ENCODE data around the gene MACROD1.

The MACROD1 gene

DNA sequence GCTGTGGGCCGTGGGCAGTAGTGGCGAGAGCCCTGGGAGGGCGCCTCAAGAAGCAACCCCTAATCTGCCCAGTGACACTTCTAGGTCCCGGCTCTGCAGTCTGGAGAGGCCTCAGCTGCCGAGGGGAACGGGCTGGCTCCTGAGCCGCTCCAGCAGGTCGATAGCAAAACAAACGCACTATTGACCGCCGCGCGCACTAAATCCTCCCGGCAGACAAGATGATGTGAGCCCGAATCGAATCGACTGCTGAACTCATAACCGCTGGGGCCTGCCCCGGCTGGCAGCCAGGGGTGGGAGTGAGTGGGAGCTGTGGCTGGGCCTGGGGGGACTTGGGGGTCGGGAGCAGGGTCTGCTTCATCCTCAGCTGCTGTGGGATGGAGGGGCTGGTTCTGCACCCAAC, 94.1 kb downstream of the MACROD1 start:
- no peak for DNase-seq

DNA sequence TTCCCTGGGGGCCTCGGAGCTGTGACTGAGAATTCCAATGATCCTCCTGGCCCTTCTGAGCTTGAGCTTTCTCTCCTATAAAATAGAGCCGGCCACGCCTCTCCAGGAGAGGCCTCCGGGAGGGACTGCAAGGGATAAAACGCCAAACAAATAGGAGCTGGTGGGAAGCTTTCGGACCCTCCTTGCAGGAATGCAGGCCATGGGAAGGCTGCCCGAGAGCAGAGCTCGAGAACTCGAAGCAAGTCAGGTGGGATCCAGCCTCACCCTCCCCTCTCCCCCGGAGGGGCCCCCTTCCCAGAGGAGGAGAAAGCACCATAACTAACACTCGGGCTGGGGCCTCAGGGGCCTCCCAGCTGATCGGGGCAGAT, 95.6 kb downstream of the MACROD1 start:
- no peak for DNase-seq

DNA sequence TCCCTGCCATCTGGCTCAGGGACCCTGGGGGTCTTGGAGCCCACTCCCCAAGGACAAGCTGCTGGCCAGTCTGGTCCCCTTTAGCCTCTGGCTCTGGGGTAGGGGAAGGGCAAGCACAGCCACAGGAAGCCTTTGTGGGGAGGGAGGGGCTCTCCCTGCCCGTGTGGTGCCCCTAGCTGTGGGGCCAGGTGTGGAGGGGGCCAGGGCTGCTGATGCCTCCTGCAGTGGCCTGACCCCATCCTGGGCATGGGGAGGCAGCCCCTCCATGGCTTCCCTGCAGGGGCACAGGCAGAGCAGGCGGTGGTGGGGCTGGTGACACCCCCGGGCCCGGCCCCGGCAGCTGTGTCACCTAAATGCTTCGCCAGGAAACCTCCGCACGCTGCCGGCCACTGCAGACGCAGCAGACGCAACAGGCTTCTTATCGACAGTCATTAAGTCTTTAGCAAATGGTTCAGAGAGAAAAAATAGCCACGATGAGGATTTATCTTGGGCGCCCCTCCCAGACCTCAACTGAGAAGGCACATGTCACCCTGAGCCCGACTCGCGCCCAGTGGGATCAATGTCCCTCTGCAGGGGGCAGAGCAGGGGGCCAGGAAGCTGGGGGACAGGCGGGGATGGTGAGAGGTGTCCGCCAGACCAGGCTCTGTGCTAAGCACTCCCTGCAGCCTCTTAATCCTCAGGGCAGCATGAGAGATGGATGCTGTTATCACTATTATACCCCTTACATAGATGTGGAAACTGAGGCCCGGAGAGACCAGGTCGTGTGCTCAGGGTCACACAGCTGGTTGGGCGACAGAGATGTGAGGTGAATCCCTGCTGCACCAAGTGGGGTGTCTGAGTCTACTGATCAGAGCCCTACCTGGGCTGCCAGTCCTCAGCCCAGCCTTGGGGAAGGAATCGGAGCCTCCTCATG, 96.3 kb downstream of the MACROD1 start:
- DNase-seq = no peak

DNA sequence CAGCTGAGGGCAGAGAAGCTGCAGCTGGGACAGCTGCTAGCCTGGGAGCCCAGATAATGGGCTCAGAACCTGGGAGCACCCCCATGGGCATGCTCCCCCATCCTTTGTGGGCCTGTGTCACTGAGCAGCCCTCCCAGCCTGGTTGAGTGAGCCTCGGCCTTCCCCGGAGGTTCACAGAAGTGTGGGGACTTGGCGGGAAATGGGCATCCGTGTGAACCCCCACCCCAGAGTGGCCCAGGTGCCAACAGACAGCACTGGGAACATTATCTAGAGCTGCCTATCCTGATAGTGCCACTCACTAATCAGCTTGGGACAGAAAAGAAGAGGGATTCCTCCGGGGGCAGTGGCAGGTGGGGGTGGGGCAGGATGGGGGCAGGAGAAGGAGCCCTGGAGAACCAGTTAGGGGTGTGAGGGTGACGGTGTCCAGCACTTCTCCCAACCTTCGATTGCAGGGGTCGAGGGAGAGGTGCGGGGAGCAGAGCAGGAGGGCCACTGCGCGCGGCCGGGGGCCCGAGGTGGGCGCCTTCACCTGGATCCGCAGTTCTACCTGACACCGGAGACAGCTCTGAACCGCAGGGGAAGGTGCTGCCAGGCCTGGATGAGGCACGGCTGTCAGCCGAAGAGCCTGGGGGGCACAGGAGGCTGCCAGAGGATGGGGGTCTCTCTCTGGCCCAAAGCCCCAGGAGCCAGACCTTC, 97.1 kb downstream of the MACROD1 start:
- no peak for DNase-seq

DNA sequence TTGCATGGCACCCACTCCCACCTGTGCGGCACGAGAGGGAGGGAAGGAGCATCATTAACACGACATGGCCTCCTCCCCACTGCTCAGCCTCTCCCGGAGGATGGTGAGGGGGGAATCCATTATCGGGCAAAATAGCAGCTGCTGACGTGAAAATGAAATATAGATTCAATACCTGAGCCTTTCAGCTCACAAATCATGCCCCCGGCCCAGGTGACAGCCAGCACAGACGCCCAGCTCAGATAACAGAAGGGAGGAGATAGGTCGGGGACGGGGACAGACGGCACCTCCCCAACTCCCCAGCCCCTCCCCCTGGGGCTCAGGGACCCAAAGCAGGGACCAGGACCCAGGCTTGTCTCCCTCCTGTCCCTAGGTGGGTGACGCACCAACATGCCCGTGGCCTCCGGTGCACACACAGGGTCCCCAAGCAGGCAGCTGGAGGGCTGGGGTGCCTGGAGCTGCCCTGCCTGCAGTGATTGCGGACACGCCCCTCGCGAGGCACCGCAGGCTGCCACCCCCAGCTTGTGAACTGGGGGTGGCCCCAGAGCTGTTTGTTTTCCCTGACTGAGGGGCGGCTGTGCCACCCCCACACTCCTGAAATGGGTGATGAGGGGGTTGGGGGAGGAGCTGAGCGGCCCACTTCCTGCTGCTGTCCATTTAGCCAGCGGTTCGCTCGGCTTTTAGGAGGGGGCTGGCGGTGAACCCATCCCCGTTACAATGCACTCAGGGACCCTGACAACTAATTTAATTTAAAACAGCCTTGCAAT, 98.5 kb downstream of the MACROD1 start:
- DNase-seq = no peak

DNA sequence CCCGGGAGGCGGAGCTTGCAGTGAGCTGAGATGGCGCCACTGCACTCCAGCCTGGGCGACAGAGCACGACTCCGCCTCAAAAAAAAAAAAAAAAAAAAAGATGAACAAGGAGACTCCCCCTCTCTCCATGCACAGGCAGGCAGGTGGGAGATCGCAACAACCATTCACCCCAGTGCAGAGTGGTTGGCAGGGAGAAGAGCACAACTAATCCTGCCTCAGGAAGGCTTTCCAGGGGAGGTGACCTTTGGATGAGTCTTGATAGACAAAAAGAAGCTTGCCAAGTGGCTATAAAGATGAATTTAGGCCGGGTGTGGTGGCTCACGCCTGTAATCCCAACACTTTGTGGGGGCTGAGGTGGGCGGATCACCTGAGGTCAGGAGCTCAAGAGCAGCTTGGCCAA, 100.2 kb downstream of the MACROD1 start:
- DNase-seq = no peak

DNA sequence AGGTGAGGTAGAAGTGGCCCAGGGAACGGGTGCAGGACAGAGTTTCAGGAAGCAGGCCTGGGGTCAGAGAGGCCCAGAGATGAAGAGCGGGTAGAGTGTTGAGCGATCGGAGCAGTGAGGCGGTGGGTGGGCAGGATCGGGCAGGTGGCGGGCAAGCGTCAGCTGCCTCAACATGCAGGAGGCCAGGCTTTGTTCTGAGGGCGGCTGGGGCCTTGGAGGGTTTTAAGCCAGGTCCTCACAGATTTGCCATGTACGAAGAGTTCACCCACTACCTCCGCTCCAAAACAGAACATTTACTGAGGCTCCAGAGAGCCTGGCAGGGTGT, 100.8 kb downstream of the MACROD1 start:
- no peak for DNase-seq

DNA sequence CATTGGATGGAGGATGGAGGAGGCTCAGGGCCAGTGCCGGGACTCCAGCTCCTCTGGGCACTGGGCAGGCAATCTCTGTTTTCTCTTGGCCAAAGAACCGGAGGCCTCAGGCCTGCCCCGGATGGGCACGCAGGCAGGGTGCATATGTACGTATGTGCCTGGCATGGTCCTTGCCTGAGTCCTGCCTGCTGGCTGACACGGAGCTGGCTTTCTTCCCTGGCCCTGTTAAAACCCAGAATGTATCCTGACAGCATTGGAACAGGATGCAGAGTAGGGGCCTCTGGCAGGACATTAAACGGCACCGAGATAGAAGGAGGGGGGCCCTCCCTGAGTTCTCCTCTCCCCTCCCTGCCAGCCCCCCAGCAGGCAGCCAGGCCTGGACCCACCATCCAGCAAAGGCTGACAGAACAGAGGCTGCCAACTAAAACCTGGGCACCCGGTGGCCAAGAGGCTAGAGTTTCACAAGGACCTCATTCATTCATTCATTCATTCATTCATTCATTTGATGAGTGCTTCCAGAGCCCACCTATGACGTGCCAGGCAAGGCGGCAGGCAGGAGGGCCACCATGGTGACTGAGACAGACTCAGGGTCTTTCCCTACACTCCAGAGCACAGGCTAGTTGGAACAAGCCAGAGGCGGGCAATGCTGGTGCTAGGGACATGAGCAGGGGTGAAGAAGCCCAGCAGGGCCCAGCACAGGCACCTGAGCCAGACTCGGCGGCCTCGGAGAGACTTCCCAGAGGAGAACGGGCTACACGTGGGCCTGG, 101.4 kb downstream of the MACROD1 start:
- DNase-seq = no peak

DNA sequence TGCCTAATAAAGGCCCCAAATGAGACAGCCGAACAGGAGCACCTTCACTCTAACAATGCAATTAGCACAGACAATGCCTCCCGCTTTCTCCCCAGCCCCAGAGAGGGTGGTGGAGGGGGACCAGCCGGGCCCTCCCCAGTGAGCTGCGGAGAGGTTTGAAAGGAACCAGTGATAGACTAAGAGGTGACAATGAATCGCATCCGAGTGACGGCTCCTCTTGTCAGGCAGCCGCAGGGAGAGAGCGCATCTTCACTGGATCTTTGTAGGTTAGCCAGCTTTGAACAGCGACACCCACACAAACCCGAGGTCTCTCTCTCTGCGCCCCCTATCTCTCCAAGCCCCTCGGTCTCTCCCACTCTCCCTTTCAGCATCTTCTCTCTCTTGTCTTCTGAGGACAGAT, 102.1 kb downstream of the MACROD1 start:
- DNase-seq = no peak

DNA sequence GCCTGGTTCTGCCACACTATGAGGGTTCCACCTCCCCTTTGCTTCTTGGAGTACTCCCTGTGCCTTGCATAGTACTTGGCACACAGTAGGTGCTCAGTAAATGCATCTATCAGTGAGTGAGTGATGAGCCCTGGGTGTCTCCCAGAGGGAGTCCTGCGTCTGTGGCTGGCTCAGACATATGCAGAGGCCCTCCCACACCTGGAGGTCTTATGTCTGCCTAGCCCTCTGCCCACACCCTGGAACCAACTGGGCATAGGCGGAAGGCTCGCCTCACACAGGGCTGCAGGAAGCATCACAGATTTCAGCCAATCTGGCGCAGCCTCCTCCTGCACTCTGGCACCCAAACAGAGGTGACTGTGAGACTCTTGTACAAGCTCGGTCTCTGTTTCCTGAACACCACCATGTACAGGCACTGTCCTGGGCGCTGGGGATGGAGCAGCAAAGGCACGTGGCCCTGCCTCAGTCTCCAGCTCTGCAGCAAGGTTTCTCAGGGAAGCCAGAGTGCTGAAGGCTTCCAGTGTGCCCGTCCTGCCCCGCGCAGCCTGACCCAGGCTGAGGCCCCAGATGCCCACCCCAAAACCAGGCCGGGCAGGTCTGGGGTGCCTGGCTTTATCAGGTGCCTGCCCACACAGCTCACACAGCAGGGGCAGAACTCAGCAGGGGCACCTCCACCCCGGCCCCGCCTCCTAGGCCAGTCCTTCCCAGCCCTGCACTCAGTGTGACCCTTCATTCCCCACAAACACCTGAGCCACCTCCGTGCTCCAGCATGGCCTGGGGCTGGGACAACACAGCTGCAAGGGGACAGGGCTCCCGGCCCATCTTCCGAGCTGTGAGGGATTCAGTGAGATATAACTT, 103.5 kb downstream of the MACROD1 start:
- DNase-seq = no peak

DNA sequence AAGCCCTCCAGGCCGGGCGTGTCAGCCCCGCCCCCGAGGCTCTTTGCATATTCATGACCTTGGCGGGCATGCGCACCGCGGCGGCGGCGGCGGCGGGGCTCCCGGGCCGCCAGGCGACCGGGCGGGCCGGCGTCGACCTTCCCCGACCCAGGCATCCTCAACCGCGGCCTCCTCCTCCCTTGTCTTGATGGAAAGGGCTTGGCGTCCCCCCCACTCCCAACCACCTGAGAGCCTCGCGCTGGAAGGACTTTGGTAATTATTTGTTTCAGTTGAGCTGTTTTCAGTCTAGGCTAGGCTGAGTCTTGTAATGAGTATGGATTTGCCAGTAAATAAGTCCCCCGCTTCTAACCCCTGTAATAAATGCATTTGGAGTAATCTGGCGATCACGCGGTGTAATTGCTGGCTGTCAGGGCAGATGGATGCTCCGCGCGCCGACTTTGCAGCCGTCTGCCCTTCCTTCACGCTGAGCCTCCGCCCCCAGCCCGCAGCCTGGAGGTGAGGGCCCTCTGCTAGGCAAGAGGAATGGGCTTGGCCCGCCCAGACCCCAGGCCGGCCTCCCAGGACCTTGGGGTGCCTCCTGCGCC, 105.0 kb downstream of the MACROD1 start:
- DNase-seq = peak; percentile 80

DNA sequence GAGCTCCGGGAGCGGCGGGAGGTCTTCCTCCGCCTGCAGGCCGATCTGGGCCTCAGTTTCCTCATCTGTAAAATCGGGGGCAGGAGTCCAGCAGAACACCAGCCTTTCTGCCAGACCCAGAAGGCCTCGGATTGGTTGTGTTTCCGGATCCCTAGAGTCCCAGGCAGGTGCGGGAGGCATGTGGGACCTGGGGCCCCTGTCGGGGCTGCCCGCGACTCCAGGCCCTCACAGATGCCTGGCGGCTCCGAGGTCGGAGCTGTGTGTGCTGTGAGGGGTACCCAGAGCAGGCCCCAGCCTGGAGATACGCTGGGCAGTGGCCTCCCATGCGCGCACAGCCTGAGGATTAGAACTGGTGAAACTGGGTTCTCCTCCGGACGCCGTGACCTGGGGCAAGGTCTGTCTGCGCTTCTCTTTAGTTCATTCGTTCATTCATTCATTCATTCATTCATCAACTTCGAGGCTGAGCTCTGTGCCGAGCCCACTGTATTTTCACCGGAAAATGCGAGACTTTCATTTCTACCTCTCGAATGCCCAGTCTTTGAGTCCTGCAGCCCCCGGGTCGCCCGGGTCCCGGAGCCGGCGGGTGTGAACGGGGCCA, 105.6 kb downstream of the MACROD1 start:
- DNase-seq = no peak

DNA sequence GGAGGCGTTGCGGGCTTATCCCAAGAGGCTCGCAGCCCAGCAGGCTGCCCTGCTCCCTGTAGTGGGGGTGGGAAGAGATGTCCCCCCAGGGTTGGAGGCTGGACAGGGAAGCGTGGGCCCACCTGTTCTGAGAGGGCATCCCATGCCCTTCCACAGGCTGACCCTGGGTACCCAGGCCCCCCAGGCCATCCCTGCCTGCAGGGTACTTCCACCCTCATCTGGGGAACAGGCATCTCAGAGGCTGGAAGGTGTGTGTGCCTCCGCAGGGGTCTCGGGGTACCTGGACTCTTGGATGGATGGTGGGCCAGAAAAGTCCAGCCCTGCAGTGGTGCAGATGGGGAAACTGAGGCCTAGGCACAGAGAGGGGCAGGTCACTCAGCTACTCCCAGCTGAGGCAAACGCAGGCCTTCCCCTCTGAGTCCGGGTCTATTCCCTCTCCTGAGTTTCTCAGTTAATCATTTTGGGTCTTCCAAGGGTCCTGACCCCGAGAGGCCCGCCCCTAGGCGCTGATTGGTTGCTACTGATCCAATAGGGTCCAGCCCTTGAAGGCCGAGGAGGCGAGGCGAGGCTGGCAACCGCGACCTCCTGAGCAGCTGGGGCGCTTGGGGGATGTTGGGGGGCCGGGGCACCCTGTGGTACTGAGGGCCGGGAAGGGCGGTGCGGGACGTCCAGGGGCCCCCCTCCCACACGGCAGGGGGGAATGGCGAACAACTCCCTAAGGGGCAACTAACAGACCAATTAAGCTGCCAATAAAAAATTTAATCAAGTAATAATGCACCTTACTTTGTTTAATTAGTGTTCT, 106.4 kb downstream of the MACROD1 start:
- DNase-seq = no peak

DNA sequence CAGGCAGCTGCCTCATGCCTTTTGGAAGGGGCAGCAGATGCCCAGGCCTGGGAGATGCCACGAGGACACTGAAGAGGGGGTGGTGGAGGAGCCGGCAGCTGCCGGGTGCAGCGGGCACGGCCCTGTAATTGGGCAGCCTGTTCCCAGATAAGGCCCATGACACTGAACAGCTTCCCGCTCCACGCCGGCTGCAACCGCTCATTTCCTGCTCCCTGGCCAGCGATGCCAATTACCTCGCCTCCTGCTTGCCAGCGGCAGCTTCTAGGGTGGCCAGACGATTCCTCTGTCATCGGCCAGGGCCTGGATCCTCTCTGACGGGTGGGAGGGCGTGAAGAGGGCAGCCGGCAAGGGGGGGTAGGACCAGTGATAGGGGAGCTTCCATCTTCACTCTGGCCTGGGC, 107.4 kb downstream of the MACROD1 start:
- no peak for DNase-seq

DNA sequence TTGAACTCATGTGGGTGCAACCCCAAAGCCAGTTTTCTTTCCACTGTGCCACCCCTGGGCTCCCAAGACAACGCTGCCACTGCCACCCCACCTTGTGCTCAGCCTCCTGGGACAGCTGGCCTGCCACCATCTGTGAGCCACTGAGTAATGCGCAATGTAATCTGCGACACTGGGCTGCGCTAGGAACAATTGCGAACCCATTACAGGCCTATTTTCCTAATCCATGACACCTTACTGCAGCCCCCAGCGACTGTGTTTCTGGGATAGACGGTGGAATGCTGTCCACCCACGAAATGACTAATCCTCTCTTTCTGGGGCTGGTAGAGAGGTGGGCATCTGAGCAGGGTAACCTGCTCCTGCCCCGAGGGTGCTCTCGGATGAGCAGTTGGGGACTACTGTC, 108.0 kb downstream of the MACROD1 start:
- no peak for DNase-seq

DNA sequence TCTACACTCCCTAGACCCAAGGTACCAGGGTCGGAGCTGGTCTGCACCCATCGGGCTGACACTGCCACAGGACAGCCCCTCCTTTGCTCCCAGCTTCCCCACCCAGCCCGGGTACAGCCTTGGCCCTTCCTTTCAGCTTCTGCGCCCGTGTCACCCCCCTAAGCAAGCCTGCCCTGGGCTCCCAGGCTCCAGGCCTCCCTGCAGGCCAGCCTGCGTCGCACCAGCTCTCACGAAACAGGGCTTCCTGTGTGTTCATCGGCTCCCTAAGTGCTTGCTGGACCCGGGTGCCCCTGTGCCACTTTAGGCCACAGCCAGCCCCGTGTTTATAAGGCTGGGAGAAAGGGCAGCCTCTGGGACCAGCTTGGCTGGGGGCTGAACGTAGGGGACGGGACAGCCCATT, 109.1 kb downstream of the MACROD1 start:
- no peak for DNase-seq

DNA sequence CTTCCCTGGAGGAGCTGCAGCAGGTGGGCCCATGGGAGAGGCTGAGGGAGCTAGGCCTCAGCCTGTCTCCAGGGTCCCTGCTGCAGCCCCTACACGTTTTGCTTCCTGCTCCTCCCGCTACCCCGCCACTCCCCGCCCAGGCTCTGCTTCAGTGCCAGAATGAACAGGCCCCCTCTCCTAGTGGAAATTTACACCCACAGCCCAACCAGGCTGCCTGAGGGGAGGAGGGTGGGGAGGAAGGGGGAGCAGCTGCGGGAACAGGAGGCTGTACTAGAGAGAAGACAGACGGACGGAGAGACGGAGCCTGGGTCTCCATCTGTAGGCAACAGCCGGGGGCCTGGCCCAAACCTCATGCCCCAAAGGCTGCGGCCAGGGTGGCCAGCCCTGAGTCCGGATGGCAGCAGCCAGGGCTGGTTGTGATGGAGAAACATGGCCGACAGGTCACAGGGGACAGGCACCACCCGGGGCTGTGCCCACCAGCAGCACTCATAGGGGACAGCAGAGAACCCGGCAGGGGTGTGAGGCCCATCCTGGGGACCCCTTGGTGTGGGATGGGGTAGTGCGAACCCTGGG, 109.6 kb downstream of the MACROD1 start:
- no peak for DNase-seq

DNA sequence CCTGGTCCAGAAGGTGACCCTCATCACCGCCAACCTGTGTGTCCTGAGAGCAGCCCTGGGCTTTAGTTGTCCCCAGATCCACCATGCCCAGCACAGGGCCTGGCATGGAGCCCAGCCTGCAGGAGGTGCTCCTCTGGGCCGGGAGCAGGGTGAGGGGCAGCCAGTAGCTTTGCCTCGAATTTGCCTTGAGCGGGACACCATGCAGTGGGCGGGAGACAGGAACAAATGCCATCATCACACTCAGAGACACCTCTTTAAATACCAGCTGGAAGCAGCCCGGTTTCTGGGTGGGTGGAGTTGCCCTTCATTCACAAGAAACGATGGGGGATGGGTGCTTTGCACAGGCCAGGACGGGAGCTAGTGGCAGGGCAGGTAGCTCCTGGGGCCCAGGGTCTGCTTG, 110.8 kb downstream of the MACROD1 start:
- DNase-seq = no peak

DNA sequence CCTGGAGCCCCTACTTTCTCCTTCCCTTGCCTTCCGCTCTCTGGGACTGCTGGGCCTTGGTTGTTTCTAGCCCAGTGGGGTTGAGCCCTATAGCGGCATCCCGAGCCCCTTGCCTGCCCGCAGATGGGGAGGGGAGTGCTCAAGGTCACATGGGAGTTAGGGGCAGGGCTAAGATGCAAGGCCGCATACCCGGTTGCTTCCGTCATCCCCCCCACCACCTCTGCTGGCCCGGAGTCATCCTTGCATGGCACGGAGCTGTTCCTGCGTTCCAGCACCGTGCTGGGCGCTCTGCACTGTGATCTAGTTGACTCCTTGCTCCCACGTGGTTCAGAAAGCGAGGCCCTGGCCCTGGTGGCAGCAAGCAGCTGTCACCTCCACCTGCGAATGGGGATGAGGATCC, 112.2 kb downstream of the MACROD1 start:
- DNase-seq = no peak
